Right atrium auricular region (tissue), 2 donors: ENCODE data around the gene NKAIN4. TPM values are rescaled to one million over a fixed set of nuclear protein-coding genes. Genes with fewer than 3 reads are reported as not detected.

Source experiments
- DNase-seq: peaks from one replicate; pipeline ENCODE4 v3.0.0-alpha.2; 2019; ENCODE audit warnings: low spot score
- H3K27ac ChIP-seq, 2 donors: fragments of 200-600 bp; sonication (generic); 1 replicate in 1 of 2; 2 replicates in 1 of 2; pipeline ENCODE4 v1.5.1; 2016 to 2019
- H3K27me3 ChIP-seq, 2 donors: fragments of 200-600 bp; sonication (generic); one replicate each; pipeline versions ENCODE4 v1.5.1 to v1.6.0; 2017 to 2019
- H3K36me3 ChIP-seq: fragments of 200-600 bp; sonication (generic); one replicate; pipeline ENCODE4 v1.5.1; 2016
- H3K4me1 ChIP-seq, 2 donors: fragments of 200-600 bp; sonication (generic); one replicate each; pipeline versions ENCODE4 v1.5.1 to v1.6.0; 2017 to 2019
- H3K4me3 ChIP-seq, 2 donors: fragments of 200-600 bp; sonication (generic); 1 replicate in 1 of 2; 2 replicates in 1 of 2; pipeline ENCODE4 v1.5.1; 2017 to 2019; ENCODE audit warnings: mild to moderate bottlenecking in 1 of 2, moderate library complexity in 1 of 2
- H3K9me3 ChIP-seq, 2 donors: fragments of 200-600 bp; sonication (generic); one replicate each; pipeline ENCODE4 v1.5.1; 2019
- total RNA-seq, 2 donors: library from RNA; depleted of rRNA; stranded (reverse); fragments of >200 nt; gene quantifications; one replicate each; pipeline ENCODE4 v1.1.0, GENCODE V29; 2016
- TF ChIP-seq, protein P1 (sequence below), 2 donors: fragments of 200-600 bp; sonication (generic); IDR thresholded peaks; one replicate each; pipeline ENCODE4 v1.5.1; 2019; ENCODE audit warnings: antibody characterized with exemption in 2 of 2

The NKAIN4 gene
- total RNA-seq, 2 donors from 2014 or later = not detected

DNA sequence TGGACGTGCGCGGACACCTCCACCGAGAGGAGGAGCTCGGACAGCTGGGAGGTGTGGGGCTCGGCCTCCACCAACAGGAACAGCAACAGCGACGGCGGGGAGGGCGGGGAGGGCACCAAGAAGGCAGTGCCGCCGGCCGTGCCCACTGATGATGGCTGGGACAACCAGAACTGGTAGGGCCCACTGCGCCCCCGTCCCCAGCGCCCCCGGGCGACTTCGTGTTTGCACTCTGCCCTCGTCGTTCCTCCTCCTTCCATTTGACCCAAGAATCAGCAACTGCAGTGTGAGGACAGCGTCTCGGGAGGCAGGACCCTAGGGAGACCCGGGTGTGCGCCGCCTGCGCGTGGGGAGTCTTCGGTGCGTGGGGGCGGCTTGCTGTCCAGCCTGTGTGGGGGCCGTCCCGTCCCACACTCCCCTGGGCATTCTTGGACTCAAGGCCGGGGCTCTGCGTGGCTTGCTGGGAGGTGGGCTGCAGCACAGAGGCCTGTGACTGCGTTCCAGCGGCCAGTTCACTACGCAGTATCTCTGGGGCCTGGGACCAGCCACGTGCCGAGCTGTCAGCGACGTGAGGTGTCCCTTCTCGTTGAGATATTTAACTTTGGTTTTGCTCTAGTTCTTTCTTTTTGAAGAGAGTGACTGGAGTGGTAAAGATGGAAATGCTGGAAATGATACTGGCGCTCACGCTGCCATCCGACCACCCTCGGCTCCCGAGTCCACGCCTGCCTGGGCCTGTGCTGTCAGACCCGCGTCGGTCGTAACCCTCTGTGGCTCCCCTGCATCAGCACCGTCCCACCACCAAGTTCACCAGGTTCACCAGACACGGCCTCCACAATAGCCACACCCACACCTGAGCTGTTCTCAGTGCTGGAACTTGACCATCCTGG, 33.7 kb upstream of the NKAIN4 start:
- Histone ChIP-seq H3K36me3 (peaks cover 45% of the 10 kb centered on the region), H3K4me1 (peaks cover 0 to 13% of the 10 kb centered on the region in 2 donors), H3K9me3 (no peaks in the 10 kb centered on the region), H3K4me3 (no peak overlapping the region), H3K27ac (no peak overlapping the region), H3K27me3 (no peaks in the 10 kb centered on the region)
- no peak for DNase-seq
- TF ChIP-seq, protein P1, sequence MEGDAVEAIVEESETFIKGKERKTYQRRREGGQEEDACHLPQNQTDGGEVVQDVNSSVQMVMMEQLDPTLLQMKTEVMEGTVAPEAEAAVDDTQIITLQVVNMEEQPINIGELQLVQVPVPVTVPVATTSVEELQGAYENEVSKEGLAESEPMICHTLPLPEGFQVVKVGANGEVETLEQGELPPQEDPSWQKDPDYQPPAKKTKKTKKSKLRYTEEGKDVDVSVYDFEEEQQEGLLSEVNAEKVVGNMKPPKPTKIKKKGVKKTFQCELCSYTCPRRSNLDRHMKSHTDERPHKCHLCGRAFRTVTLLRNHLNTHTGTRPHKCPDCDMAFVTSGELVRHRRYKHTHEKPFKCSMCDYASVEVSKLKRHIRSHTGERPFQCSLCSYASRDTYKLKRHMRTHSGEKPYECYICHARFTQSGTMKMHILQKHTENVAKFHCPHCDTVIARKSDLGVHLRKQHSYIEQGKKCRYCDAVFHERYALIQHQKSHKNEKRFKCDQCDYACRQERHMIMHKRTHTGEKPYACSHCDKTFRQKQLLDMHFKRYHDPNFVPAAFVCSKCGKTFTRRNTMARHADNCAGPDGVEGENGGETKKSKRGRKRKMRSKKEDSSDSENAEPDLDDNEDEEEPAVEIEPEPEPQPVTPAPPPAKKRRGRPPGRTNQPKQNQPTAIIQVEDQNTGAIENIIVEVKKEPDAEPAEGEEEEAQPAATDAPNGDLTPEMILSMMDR (IDR thresholded peaks at IDR 0.05) = no peak

DNA sequence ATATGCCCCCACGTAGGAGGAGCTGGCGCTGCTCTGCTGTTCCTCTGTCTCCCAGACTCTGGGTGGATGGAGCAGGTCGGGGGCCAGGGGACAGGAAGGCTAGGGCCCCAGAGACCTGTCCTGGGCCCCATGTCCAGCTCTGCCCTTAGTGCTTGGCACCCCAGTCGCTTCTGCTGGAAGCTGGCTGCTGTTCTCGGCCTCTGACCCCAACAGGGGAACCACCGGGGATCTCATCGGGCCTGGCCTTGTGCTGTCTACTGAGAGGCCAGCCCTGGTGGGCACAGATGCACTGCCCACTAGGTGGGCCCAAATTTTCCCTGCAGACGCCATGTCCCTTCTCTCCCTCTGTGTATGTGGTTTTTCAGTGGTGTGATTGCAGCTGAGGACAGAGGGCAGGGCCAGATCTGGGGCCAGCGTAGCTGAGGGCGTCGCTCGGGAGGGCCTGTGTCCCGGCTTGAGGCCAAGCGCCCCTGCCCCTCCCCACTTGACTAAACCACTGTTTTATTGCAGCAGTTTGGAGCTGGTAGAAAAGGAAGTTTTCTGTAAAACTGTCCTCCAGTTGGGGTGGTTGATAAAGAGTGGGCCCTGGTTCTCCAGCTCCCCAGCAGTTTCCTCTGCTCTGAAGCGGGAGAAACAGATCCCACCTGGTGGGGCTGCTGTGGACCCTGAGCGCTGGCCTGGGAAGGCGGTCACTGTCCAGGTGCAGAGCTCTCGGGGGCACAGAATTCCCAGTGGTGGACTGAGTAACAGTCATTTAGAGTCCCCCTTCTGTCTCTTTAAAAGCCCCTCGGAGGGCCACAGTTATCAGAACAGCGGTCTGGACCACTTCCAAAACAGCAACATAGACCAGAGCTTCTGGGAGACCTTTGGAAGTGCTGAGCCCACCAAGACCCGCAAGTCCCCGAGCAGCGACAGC, 32.8 kb upstream of the NKAIN4 start:
- TF ChIP-seq, protein P1 (IDR thresholded peaks at IDR 0.05) = no peak
- Histone ChIP-seq H3K36me3 (peaks cover 53% of the 10 kb centered on the region), H3K4me1 (peaks cover 0 to 13% of the 10 kb centered on the region in 2 donors), H3K4me3 (no peak overlapping the region), H3K27me3 (no peaks in the 10 kb centered on the region), H3K27ac (no peak overlapping the region), H3K9me3 (no peaks in the 10 kb centered on the region)
- no peak for DNase-seq

DNA sequence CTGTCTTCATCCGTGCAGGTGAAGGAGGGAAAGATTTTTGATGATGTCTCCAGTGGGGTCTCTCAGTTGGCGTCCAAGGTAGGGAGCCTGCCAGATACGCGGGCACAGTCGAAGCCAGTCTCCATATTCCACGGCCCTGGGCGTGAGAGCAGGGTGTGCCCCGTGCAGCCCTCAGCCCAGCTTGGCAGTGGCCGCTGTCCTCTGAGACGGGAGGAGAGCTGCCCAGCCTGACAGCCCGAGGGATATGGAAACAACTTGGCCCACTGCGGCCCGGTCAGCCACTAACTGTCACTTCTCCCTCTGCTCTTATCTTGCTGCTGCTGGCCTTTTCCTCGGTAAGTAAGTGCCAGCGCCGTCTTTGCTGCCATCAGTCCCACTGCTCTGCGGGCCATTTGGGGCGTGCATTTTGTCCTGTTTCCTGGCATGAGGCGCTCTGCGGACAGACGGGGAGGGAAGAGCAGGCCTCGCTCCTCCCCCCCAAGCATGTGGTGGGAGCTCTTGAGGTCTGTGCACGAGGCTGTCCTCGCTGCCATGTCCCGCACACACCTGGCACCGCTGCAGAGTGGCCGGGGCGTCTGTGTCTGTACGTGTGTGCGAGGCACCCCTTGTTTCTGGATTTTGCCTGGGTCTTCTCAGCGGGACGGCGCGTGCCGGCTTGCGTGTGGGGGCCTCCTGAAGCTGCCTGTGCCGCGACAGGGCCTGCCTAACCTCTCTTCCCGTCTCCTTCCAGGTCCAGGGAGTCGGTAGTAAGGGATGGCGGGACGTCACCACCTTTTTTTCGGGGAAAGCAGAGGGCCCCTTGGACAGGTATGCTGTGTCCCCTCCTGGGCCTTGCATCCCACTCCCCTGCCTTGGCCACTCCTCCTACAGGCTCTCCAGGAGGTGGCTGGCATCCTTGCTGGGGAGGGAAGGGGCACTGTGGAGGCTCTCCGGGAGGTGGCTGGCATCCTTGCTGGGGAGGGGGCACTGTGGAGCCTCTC, 31.7 kb upstream of the NKAIN4 start:
- Histone ChIP-seq H3K27me3 (no peaks in the 10 kb centered on the region), H3K4me1 (peaks cover 0 to 8% of the 10 kb centered on the region in 2 donors), H3K36me3 (peaks cover 64% of the 10 kb centered on the region), H3K4me3 (no peak overlapping the region), H3K27ac (no peak overlapping the region), H3K9me3 (no peaks in the 10 kb centered on the region)
- TF ChIP-seq, protein P1 (IDR thresholded peaks at IDR 0.05) = no peak
- no peak for DNase-seq

DNA sequence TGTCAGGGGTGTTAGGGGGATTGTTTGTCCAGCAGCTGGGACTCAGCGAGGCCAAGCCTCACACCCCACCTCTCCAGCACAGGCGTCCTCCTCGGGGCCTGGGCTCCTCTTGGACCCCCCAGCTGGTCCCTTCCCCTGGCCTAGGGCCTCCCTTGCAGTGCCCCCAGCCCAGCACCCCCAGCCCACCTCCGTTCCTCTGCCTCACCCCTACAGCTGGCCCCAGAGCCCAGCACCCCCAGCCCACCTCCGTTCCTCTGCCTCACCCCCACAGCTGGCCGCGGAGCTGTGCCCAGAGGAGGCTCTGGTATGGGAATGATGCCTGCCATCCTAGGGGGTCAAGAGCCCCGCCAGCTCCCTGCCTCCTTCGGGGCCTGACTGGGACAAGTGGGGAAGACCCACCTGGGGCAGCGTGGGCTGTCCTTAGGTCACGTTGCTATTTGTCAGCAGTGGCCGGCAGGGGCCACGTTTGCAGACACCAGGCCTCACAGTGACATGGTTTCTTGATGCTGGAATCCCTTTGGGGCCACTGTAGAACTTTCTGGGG, 30.8 kb upstream of the NKAIN4 start:
- TF ChIP-seq, protein P1 (IDR thresholded peaks at IDR 0.05) = no peak
- peaks cover 72% of the 10 kb centered on the region for H3K36me3 ChIP-seq
- DNase-seq = no peak
- no peak overlapping the region for H3K4me3 ChIP-seq
- H3K27ac ChIP-seq = no peak overlapping the region
- H3K9me3 ChIP-seq = no peaks in the 10 kb centered on the region
- H3K4me1 ChIP-seq = no peaks in the 10 kb centered on the region
- no peaks in the 10 kb centered on the region for H3K27me3 ChIP-seq

DNA sequence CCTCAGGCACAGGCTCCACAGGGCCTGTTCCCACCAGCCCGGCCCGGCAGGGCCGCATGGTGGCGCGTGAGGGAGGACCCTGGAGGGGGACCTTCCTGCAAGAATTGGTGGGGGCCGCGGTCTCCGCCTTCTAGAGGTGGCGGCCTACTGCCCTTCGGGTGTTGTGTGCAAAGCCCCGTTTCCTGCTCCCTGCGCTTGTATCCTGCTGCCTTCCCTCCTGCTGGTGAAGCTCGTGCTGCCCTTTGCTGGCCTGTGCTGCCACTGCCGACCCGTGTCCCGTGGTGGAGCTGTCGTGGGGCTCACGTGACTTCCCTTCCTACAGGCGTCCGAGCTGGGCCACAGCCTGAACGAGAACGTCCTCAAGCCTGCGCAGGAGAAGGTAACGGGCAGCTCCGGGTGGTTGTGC, 30.3 kb upstream of the NKAIN4 start:
- no peak for DNase-seq
- peaks cover 77% of the 10 kb centered on the region for H3K36me3 ChIP-seq
- TF ChIP-seq, protein P1 (IDR thresholded peaks at IDR 0.05) = no peak

More for the DNA sequence above, 30.3 kb upstream of the NKAIN4 start:
- Histone ChIP-seq H3K4me3 (no peak overlapping the region), H3K27me3 (no peaks in the 10 kb centered on the region), H3K4me1 (no peaks in the 10 kb centered on the region), H3K27ac (no peak overlapping the region), H3K9me3 (no peaks in the 10 kb centered on the region)
